Esophagus squamous epithelium (tissue), 5 donors: ENCODE data around the gene ZBTB17. TPM values are rescaled to one million over a fixed set of nuclear protein-coding genes. Genes with fewer than 3 reads are reported as not detected.

Experiments used
- DNase-seq: peaks from one replicate; lab custom pipeline; 2025; lab: John Stamatoyannopoulos, UW
- H3K27ac ChIP-seq, 4 donors: fragments of 200-600 bp; sonication (generic); one replicate each; pipeline ENCODE4 v1.5.1; 2016 to 2019; ENCODE audit warnings: mild to moderate bottlenecking in 1 of 4
- H3K27me3 ChIP-seq, 4 donors: fragments of 200-600 bp; sonication (generic); 1 replicate in 3 of 4; 2 replicates in 1 of 4; pipeline versions ENCODE4 v1.5.1 to v1.6.0; 2017 to 2021; ENCODE audit warnings: antibody characterized with exemption in 1 of 4
- H3K36me3 ChIP-seq, 3 donors: fragments of 200-600 bp; sonication (generic); one replicate each; pipeline ENCODE4 v1.5.1; 2016 to 2019
- H3K4me1 ChIP-seq, 3 donors: fragments of 200-600 bp; sonication (generic); one replicate each; pipeline ENCODE4 v1.5.1; 2017 to 2019
- H3K4me3 ChIP-seq, 4 donors: fragments of 200-600 bp; sonication (generic); 1 replicate in 3 of 4; 2 replicates in 1 of 4; pipeline ENCODE4 v1.5.1; 2016 to 2019; ENCODE audit warnings: mild to moderate bottlenecking in 2 of 4, moderate library complexity in 1 of 4
- H3K9me3 ChIP-seq, 3 donors: fragments of 200-600 bp; sonication (generic); one replicate each; pipeline ENCODE4 v1.5.1; 2016 to 2019
- POLR2A ChIP-seq, 4 donors: fragments of 450-650 bp; IDR thresholded peaks; one replicate each; pipeline ENCODE4 v1.6.1; 2017; ENCODE audit warnings: antibody characterized with exemption in 4 of 4, mild to moderate bottlenecking in 4 of 4, moderate library complexity in 3 of 4
- WGBS, 2 donors: methylation state at CpG; one replicate each; pipeline ENCODE4 v1.1.5; 2018; 5-methylcytosine and 5-hydroxymethylcytosine counted together
- intact Hi-C: fragments of 100-400 bp; cut with DNase I; formaldehyde crosslinking; loops from one replicate; pipeline ENCODE4 v1.15.0; 2022
- total RNA-seq, 4 donors: library from RNA; depleted of rRNA; stranded (reverse); fragments of >200 nt; gene quantifications; one replicate each; pipeline ENCODE4 v1.1.0, GENCODE V29; 2016
- TF ChIP-seq, protein P1 (sequence below), 6 experiments: fragments of 450-650 bp in 4 of 6; fragments of 200-600 bp in 2 of 6; sonication (generic) in 2 of 6; IDR thresholded peaks; one replicate each; pipeline ENCODE4 v1.5.1; 2016 to 2019; ENCODE audit warnings: antibody characterized with exemption in 6 of 6, mild to moderate bottlenecking in 4 of 6, moderate library complexity in 4 of 6
- donor health status: DM: yes; HTN: yes; CAD: no.

Gene ZBTB17
- total RNA-seq, 4 donors from 2014 or later = 19.1 to 33.1 (median 26.8) TPM

DNA sequence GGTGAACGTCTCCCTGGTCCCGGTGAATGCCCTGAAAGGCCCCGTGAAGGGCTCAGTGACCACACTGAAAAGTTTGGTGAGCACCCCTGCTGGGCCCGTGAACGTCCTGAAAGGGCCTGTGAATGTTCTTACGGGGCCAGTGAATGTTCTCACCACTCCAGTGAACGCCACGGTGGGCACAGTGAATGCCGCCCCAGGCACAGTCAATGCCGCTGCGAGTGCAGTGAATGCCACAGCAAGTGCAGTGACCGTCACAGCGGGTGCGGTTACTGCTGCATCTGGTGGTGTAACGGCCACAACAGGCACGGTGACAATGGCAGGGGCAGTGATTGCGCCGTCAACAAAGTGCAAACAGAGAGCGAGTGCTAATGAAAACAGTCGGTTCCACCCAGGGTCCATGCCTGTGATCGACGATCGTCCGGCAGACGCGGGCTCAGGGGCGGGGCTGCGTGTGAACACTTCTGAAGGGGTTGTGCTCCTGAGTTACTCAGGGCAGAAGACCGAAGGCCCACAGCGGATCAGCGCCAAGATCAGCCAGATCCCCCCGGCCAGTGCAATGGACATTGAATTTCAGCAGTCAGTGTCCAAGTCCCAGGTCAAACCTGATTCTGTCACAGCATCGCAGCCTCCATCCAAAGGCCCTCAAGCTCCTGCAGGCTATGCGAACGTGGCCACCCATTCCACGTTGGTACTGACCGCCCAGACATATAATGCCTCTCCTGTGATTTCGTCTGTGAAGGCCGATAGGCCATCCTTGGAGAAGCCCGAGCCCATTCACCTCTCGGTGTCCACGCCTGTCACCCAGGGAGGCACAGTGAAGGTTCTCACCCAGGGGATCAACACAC lies 41.5 kb downstream of the ZBTB17 start:
- H3K27ac ChIP-seq = no peak overlapping the region
- no peaks in the 10 kb centered on the region for H3K9me3 ChIP-seq
- H3K27me3 ChIP-seq = no peaks in the 10 kb centered on the region
- H3K4me3 ChIP-seq = no peak overlapping the region
- peaks cover 60 to 100% (median 79%) of the 10 kb centered on the region in 3 donors for H3K36me3 ChIP-seq
- TF ChIP-seq, protein P1, sequence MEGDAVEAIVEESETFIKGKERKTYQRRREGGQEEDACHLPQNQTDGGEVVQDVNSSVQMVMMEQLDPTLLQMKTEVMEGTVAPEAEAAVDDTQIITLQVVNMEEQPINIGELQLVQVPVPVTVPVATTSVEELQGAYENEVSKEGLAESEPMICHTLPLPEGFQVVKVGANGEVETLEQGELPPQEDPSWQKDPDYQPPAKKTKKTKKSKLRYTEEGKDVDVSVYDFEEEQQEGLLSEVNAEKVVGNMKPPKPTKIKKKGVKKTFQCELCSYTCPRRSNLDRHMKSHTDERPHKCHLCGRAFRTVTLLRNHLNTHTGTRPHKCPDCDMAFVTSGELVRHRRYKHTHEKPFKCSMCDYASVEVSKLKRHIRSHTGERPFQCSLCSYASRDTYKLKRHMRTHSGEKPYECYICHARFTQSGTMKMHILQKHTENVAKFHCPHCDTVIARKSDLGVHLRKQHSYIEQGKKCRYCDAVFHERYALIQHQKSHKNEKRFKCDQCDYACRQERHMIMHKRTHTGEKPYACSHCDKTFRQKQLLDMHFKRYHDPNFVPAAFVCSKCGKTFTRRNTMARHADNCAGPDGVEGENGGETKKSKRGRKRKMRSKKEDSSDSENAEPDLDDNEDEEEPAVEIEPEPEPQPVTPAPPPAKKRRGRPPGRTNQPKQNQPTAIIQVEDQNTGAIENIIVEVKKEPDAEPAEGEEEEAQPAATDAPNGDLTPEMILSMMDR (IDR thresholded peaks at IDR 0.05) = no peak
- no peak for TF ChIP-seq POLR2A (IDR thresholded peaks at IDR 0.05)
- H3K4me1 ChIP-seq = peaks cover 0 to 20% (median 5%) of the 10 kb centered on the region in 3 donors
- 85 to 96% methylated on average over 4 to 21 of the region's 42 CpGs for WGBS, 2 donors
- intact Hi-C loops = no loop called here
- DNase-seq = no peak

DNA sequence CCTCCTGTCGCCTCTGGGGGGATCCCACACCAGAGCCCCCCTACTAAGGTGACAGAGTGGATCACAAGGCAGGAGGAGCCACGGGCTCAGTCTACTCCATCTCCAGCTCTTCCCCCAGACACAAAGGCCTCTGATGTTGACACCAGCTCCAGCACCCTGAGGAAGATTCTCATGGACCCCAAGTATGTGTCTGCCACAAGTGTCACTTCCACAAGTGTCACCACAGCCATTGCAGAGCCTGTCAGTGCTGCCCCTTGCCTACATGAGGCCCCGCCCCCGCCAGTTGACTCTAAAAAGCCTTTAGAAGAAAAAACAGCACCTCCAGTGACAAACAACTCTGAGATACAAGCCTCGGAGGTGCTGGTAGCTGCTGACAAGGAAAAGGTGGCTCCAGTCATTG lies 42.2 kb downstream of the ZBTB17 start:
- Histone ChIP-seq H3K36me3 (peaks cover 63 to 100% (median 85%) of the 10 kb centered on the region in 3 donors), H3K27me3 (no peaks in the 10 kb centered on the region), H3K4me3 (no peak overlapping the region), H3K27ac (no peak overlapping the region), H3K4me1 (peaks cover 0 to 20% (median 0%) of the 10 kb centered on the region in 3 donors), H3K9me3 (no peaks in the 10 kb centered on the region)
- TF ChIP-seq POLR2A (IDR thresholded peaks at IDR 0.05) = no peak
- TF ChIP-seq, protein P1 (IDR thresholded peaks at IDR 0.05) = no peak
- DNase-seq = no peak
- WGBS, 2 donors = 83 to 85% methylated on average over 1 to 4 of the region's 5 CpGs
- intact Hi-C loops = no loop called here

DNA sequence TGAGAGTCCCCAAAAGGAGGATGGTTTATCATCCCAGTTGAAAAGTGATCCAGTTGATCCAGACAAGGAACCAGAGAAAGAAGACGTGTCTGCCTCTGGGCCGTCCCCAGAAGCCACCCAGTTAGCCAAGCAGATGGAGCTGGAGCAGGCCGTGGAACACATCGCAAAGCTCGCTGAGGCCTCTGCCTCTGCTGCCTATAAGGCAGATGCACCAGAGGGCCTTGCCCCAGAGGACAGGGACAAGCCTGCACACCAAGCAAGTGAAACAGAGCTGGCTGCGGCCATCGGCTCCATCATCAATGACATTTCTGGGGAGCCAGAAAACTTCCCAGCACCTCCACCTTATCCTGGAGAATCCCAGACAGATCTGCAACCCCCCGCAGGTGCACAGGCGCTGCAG lies 43.3 kb downstream of the ZBTB17 start:
- DNase-seq = no peak
- Histone ChIP-seq H3K9me3 (no peaks in the 10 kb centered on the region), H3K4me3 (no peak overlapping the region), H3K27ac (no peak overlapping the region), H3K4me1 (peaks cover 0 to 15% (median 0%) of the 10 kb centered on the region in 3 donors), H3K27me3 (no peaks in the 10 kb centered on the region), H3K36me3 (peaks cover 61 to 100% (median 81%) of the 10 kb centered on the region in 3 donors)
- TF ChIP-seq, protein P1 (IDR thresholded peaks at IDR 0.05) = no peak
- TF ChIP-seq POLR2A (IDR thresholded peaks at IDR 0.05) = no peak
- intact Hi-C loops = no loop called here
- WGBS, 2 donors = 92 to 96% methylated on average over 4 to 5 of the region's 9 CpGs

DNA sequence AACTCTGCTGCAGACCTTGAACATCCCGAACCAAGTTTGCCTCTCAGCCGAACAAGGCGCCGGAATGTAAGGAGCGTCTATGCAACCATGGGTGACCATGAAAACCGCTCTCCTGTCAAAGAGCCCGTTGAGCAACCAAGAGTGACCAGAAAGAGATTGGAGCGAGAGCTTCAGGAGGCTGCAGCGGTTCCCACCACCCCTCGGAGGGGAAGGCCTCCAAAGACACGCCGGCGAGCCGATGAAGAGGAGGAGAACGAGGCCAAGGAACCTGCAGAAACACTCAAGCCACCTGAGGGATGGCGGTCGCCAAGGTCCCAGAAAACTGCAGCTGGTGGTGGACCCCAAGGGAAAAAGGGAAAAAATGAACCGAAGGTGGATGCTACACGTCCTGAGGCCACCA lies 44.0 kb downstream of the ZBTB17 start:
- H3K36me3 ChIP-seq = peaks cover 57 to 100% (median 77%) of the 10 kb centered on the region in 3 donors
- no peak overlapping the region for H3K27ac ChIP-seq
- intact Hi-C loops = no loop called here
- DNase-seq = no peak
- peaks cover 0 to 8% (median 0%) of the 10 kb centered on the region in 3 donors for H3K4me1 ChIP-seq
- no peaks in the 10 kb centered on the region for H3K9me3 ChIP-seq
- no peak overlapping the region for H3K4me3 ChIP-seq
- no peaks in the 10 kb centered on the region for H3K27me3 ChIP-seq
- WGBS, 2 donors = 90 to 95% methylated on average over 14 of the region's 19 CpGs
- TF ChIP-seq, protein P1 (IDR thresholded peaks at IDR 0.05) = no peak
- TF ChIP-seq POLR2A (IDR thresholded peaks at IDR 0.05) = no peak

DNA sequence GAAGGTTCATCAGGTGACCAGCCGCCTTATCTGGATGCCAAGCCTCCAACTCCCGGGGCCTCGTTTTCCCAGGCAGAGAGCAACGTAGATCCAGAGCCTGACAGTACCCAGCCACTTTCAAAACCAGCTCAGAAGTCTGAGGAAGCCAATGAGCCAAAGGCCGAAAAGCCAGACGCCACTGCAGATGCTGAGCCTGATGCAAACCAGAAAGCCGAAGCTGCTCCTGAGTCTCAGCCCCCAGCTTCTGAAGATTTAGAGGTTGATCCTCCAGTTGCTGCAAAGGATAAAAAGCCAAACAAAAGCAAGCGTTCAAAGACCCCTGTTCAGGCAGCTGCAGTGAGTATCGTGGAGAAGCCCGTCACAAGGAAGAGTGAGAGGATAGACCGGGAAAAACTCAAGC lies 44.5 kb downstream of the ZBTB17 start:
- Histone ChIP-seq H3K9me3 (no peaks in the 10 kb centered on the region), H3K4me1 (peaks cover 0 to 8% (median 0%) of the 10 kb centered on the region in 3 donors), H3K27ac (no peak overlapping the region), H3K27me3 (no peaks in the 10 kb centered on the region), H3K36me3 (peaks cover 57 to 100% (median 77%) of the 10 kb centered on the region in 3 donors), H3K4me3 (no peak overlapping the region)
- intact Hi-C loops = no loop called here
- DNase-seq = no peak
- TF ChIP-seq, protein P1 (IDR thresholded peaks at IDR 0.05) = no peak
- no peak for TF ChIP-seq POLR2A (IDR thresholded peaks at IDR 0.05)
- WGBS, 2 donors = 95 to 100% methylated on average over 2 to 7 of the region's 11 CpGs
